ENCODE measurements around the gene CTIF.
"Not testable (repeated sequence)": the region's sequence is repeated elsewhere in the genome, so short reads cannot be mapped to it uniquely, and the experiment has no call there.

The CTIF gene

GRCh38 chr18:48538531-48539405 lies at the start of gene CTIF:
Gene CTIF, plus strand, starts transcription at chr18:48539031. Its CDS starts 80,535 bp downstream, at chr18:48619566.
- peak; percentile 66 for DNase-seq

- DNase-seq: no peak
These were observed 48.1 kb upstream of the CTIF start for GRCh38 chr18:48490641-48491293.

GRCh38 chr18:48492880-48493279 lies 46.0 kb upstream of the CTIF start:
- no peak for DNase-seq

GRCh38 chr18:48493434-48494230 lies 45.2 kb upstream of the CTIF start:
- no peak for DNase-seq

GRCh38 chr18:48497863-48498262 lies 41.0 kb upstream of the CTIF start:
- DNase-seq: no peak

- DNase-seq: no peak
These were observed 38.3 kb upstream of the CTIF start for GRCh38 chr18:48500517-48500916.

- no peak for DNase-seq
These were observed 35.9 kb upstream of the CTIF start for GRCh38 chr18:48502906-48503305.

- no peak for DNase-seq
These were observed 34.0 kb upstream of the CTIF start for GRCh38 chr18:48504819-48505218.

- not testable (repeated sequence) for DNase-seq
These were observed 31.8 kb upstream of the CTIF start for GRCh38 chr18:48506983-48507568.

- DNase-seq: not testable (repeated sequence)
These were observed 26.3 kb upstream of the CTIF start for GRCh38 chr18:48512498-48512897.

GRCh38 chr18:48514786-48515185 lies 24.0 kb upstream of the CTIF start:
- no peak for DNase-seq

- no peak for DNase-seq
These were observed 21.8 kb upstream of the CTIF start for GRCh38 chr18:48517048-48517447.

GRCh38 chr18:48519431-48520100 lies 19.3 kb upstream of the CTIF start:
- DNase-seq: no peak

GRCh38 chr18:48521723-48522122 lies 17.1 kb upstream of the CTIF start:
- DNase-seq: no peak

GRCh38 chr18:48525671-48526070 lies 13.2 kb upstream of the CTIF start:
- DNase-seq: no peak

- DNase-seq: no peak
These were observed 11.4 kb upstream of the CTIF start for GRCh38 chr18:48527461-48527860.

GRCh38 chr18:48528861-48529260 lies 10.0 kb upstream of the CTIF start:
- no peak for DNase-seq

GRCh38 chr18:48529796-48530195 lies 9.0 kb upstream of the CTIF start:
- no peak for DNase-seq

GRCh38 chr18:48530399-48531081 lies 8.3 kb upstream of the CTIF start:
- DNase-seq: no peak

GRCh38 chr18:48531082-48531403 lies 7.8 kb upstream of the CTIF start:
- DNase-seq: no peak

- DNase-seq: no peak
These were observed 6.9 kb upstream of the CTIF start for GRCh38 chr18:48531908-48532307.

All from stimulated activated CD4-positive, alpha-beta T cell treated with anti-CD3 and anti-CD28 coated beads, Interleukin-4, amount 100 ng/mL, for 1 hour (primary cell).